GM18498 (cell line): Measurements from ENCODE around the gene SIGLEC12.
"Not testable (repeated sequence)": the region's sequence is repeated elsewhere in the genome, so short reads cannot be mapped to it uniquely, and the experiment has no call there.

Experiments used
- ATAC-seq: cut with Tn5 transposase; IDR thresholded peaks from one replicate; pipeline ENCODE4 v1.9.1; 2021; ENCODE audit warnings: mild to moderate bottlenecking, moderate library complexity; ENCODE audit not compliant: unreplicated experiment

Gene SIGLEC12

GRCh38 chr19:51460164-51460992 lies 41.2 kb downstream of the SIGLEC12 start:
- ATAC-seq = no peak

GRCh38 chr19:51458899-51459505 lies 42.6 kb downstream of the SIGLEC12 start:
- no peak for ATAC-seq

GRCh38 chr19:51458051-51458645 lies 43.5 kb downstream of the SIGLEC12 start, which contains the start of gene SIGLEC8:
Gene SIGLEC8, minus strand, starts transcription at chr19:51458454. Its CDS starts 67 bp downstream, at chr19:51458387.
- no peak for ATAC-seq

- no peak for ATAC-seq
These were observed 44.1 kb downstream of the SIGLEC12 start for GRCh38 chr19:51457351-51458013.

GRCh38 chr19:51456541-51457290 lies 44.9 kb downstream of the SIGLEC12 start:
- ATAC-seq = no peak

- ATAC-seq = no peak
These were observed 50.8 kb downstream of the SIGLEC12 start for GRCh38 chr19:51450730-51451307.

- no peak for ATAC-seq
These were observed 53.1 kb downstream of the SIGLEC12 start for GRCh38 chr19:51448411-51449016.

GRCh38 chr19:51448011-51448410 lies 53.6 kb downstream of the SIGLEC12 start:
- ATAC-seq = no peak

- ATAC-seq = not testable (repeated sequence)
These were observed 54.1 kb downstream of the SIGLEC12 start for GRCh38 chr19:51447510-51447909.

- peak; percentile 96 for ATAC-seq
These were observed 59.9 kb downstream of the SIGLEC12 start for GRCh38 chr19:51441410-51442390.
